Liver (tissue), 3 donors: ENCODE results near the gene BEST1.
A peak's percentile ranks its signal among the peaks of the same experiment; 100 is the strongest.

Source experiments
- CTCF ChIP-seq: fragments of 150-350 bp; IDR thresholded peaks from 2 replicates; pipeline ENCODE4 v1.5.1; 2017; ENCODE audit warnings: improper control_type of control experiment, low read depth, low read length; ENCODE audit not compliant: missing input control
- EGR1 ChIP-seq, 2 donors: IDR thresholded peaks; 2 replicates each; pipeline ENCODE4 v1.6.1; 2016 to 2018; ENCODE audit warnings: antibody characterized with exemption in 2 of 2, low read depth in 2 of 2
- GABPA ChIP-seq, 2 donors: IDR thresholded peaks in 1 of 2; conservative IDR thresholded peaks in 1 of 2; 2 replicates each; pipeline ENCODE4 v1.6.1; 2016; ENCODE audit warnings: antibody characterized with exemption in 2 of 2, mild to moderate bottlenecking in 1 of 2, moderate library complexity in 1 of 2
- JUND ChIP-seq, 2 donors: IDR thresholded peaks; 2 replicates each; pipeline ENCODE4 v1.6.1; 2016; ENCODE audit warnings: antibody characterized with exemption in 2 of 2
- NR2F2 ChIP-seq: IDR thresholded peaks from 2 replicates; pipeline ENCODE4 v1.6.1; 2016; ENCODE audit warnings: antibody characterized with exemption
- RAD21 ChIP-seq, 2 donors: IDR thresholded peaks; 2 replicates each; pipeline ENCODE4 v1.6.1; 2016; ENCODE audit warnings: antibody characterized with exemption in 2 of 2, mild to moderate bottlenecking in 2 of 2
- REST ChIP-seq: IDR thresholded peaks from 2 replicates; pipeline ENCODE4 v1.6.1; 2016; ENCODE audit warnings: antibody characterized with exemption, mild to moderate bottlenecking
- SP1 ChIP-seq: IDR thresholded peaks from 2 replicates; pipeline ENCODE4 v1.6.1; 2018; ENCODE audit warnings: antibody characterized with exemption, mild to moderate bottlenecking
- TAF1 ChIP-seq: conservative IDR thresholded peaks from 2 replicates; pipeline ENCODE4 v1.6.1; 2016; ENCODE audit warnings: antibody characterized with exemption, mild to moderate bottlenecking
- YY1 ChIP-seq: IDR thresholded peaks from 2 replicates; pipeline ENCODE4 v1.6.1; 2016; ENCODE audit warnings: antibody characterized with exemption, mild to moderate bottlenecking
- ZBTB33 ChIP-seq: IDR thresholded peaks from 2 replicates; pipeline ENCODE4 v1.6.1; 2016; ENCODE audit warnings: antibody characterized with exemption
- donor health status: healthy.
- donor health status: healthy.

GRCh38 chr11:61975638-61976419 lies 25.7 kb downstream of the BEST1 start:
- TF ChIP-seq CTCF: no peak
- TF ChIP-seq JUND (IDR thresholded peaks at IDR 0.05): peak in 1 of 2 donors; percentile 39
- TF ChIP-seq ZBTB33: no peak
- TF ChIP-seq YY1: no peak
- TF ChIP-seq RAD21 (IDR thresholded peaks at IDR 0.05): no peak
- peak; percentile 18 for TF ChIP-seq SP1
- no peak for TF ChIP-seq REST
- no peak for TF ChIP-seq NR2F2
- TF ChIP-seq GABPA (IDR thresholded peaks at IDR 0.05 in 1 of 2, conservative IDR thresholded peaks at IDR 0.05 in 1 of 2): no peak
- TF ChIP-seq TAF1: no peak
- no peak for TF ChIP-seq EGR1 (IDR thresholded peaks at IDR 0.05; ENCODE audit: low read depth in 2 of 2)
